Hepatic stellate cell (primary cell): ENCODE results near the gene SLC7A6.

Experiments used
- DNase-seq: peaks from one replicate; pipeline ENCODE4 v3.0.0; 2011; ENCODE audit warnings: low spot score

SLC7A6 gene

DNA sequence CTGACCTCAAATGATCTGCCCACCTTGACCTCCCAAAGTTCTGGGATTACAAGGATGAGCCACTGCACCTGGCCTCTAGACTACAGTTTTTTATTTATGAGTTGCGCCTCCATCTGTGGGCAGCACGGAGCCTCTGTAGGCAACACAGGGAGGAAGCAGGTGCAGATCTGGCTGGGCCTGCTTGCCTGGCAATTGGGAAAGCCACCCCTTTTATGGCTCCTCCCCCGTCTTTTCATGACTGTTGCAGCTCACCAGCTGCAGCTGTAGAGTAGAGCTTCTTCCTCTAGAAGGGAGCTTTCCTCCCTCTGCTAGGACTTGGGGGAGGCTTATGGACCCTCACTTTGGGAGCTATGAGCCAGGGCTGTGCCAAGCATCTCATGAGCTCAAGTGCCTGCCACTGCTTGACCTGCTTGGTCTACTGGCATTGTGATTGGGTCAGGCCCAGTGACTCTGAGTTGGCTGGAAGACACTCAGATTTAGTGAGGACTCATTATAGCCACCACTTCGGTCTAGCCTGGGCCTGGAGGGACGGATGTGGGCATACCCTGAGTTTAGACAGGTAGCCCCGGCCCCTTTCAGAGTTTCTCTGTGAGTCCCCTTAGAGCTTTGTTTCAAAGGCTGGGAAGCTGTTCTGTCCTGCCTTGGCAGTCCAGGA, 6.9 kb upstream of the SLC7A6 start:
- no peak for DNase-seq

GRCh38 chr16:68257906-68258800, 6.2 kb upstream of the SLC7A6 start:
- no peak for DNase-seq

DNA sequence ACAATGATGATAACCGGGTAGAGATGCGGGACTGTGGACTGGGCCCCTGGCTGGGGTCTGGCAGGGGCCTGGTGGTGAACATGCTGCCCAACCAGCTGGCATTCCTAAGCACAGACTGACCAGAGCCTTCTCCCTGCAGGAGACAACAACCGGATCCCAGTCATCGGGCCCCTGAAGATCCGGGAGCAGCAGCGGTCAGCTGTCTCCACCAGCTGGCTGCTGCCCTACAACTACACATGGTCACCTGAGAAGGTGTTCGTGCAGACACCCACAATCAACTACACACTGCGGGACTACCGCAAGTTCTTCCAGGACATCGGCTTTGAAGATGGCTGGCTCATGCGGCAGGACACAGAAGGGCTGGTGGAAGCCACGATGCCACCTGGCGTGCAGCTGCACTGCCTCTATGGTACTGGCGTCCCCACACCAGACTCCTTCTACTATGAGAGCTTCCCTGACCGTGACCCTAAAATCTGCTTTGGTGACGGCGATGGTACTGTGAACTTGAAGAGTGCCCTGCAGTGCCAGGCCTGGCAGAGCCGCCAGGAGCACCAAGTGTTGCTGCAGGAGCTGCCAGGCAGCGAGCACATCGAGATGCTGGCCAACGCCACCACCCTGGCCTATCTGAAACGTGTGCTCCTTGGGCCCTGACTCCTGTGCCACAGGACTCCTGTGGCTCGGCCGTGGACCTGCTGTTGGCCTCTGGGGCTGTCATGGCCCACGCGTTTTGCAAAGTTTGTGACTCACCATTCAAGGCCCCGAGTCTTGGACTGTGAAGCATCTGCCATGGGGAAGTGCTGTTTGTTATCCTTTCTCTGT, 5.1 kb upstream of the SLC7A6 start:
- DNase-seq, result no peak

DNA sequence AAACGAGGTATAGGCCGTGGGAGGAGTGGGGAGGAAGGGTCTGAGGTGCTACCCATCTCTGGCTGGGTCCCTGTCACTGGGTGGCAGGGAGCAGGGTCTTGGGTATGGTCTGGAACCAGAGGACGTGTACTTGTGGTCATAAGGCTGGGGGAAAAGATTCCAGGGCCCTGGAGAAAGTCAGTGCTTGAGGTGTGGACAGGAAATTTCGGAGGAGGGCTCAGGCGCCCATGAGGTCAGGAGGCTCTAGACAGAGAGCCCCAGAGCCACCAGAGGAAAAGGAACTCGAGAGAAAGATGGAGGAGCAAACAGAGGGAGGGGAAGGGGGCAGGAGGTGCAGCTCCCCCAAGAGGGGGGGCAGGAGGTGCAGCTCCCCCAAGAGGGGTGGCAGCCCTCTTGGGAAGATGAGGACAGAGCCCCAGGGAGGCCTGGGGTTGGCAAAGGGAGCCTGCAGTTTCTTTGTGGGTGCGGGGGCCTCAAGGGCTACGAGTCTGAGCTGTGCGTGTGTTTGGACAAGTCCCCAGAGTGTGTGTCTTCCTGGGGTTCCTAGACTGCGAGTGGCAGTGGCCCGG, 683 bp upstream of the SLC7A6 start:
- no peak for DNase-seq

DNA sequence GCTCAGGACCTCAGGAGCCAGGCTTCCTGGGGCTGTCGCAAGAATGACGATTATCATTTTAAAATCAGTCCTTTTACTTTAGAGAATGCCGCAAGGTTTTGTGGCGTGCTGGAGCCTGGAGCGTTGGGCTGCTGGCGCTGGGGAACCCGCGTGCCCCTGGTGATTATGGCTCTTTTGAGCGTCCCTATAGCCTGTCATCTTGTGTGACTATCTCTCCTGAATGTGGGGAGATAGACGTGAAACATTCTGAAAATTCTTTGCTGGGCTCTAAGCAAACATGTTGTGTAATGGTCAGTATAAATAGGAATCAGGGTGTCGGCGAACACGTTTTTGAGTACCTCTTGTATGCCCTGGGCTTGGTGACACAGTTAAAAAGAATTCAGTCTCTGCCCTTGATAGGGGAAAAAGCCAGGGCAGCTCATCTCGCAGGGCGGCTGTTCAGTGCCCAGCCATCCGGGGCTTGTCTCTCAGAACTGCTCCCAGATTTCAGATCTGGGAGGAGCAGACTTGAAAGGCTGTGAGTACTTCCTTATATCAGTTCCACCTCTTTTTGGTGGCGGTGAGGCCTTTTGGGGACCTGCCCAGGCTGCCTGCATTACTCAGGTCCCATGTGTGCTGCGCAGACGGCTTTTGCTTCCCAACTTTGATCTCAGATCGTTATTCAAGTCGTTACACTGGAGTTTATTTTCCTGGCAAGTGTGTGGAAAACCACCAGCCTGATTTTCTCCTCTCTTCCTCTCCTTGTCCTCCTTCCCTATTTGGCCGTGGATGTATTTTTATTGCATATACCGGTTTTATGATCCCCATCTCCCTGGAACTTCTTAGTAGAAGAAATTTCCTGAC, 973 bp downstream of the SLC7A6 start:
- DNase-seq, result peak; percentile 84

DNA sequence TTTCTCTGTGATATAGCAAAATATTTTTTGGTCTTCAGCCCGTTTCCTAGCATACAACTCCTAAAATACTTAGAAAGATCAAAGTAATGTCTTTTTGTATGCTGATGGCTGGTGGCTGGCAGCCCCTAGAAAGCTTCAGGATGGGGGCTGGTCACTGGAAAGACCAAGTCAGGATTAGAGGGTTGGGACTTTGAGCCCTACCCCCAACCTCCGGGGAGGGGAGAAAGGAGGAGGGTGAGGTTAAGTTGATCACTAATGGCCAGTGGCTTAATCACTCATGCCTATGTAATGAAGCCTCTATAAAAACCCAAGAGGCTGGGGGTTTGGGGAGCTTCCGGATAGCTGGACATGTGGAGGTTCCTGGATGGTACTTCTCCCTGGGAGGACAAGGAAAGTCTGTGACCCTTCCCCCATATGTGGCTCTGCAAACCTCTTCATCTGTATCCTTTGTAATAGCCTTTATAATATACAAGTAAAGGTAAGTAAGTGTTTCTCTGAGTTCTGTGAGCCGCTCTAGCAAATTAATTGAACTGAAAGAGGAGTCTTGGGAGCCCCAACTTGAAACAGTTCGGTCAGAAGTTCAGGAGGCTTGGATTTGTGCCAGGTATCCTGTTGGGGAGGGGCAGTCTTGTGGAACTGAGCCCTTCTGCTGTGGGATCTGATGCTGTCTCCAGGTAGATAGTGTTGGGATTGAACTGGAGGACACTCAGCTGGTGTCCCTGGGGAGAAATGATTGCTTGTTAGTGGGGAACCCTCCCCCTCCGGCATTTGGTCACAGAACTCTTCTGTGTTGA, 3.5 kb downstream of the SLC7A6 start:
- no peak for DNase-seq

GRCh38 chr16:68269793-68270192, 5.5 kb downstream of the SLC7A6 start:
- no peak for DNase-seq

- no peak for DNase-seq
These were observed 6.0 kb downstream of the SLC7A6 start for GRCh38 chr16:68270353-68270752.

DNA sequence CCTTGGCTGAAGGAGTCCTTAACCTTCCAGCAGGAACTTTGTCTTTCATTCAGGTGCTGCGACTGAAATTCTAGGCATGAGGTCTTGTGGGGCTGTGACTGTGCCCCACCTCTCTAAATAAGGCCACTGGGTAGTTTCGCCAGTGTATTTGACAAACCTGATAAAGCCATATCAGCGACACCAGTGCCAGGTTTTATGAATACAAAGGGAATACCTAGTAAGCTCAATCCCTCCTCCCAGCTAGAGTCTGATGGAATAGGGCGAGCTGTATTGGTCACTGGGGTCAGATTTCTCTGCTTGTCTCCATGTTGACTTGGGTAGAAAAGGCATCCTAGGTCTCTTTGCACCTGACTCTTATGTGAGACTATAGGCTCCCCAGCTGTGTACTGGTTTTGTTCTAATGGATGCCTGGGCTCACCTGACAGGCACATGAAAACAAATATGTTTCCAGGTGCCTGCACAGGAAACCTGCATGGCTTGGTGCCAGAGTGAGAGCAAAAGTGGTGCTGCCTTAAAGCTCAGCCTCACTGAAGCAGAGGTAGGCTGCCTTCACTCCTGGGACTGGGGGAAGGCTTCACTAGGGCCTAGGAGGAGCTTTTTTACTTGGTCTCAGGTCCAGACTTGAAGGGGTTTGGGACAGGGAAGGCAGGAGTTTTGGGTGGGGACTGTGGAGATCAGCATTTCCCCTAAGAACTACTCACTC, 8.3 kb downstream of the SLC7A6 start:
- DNase-seq, result no peak

DNA sequence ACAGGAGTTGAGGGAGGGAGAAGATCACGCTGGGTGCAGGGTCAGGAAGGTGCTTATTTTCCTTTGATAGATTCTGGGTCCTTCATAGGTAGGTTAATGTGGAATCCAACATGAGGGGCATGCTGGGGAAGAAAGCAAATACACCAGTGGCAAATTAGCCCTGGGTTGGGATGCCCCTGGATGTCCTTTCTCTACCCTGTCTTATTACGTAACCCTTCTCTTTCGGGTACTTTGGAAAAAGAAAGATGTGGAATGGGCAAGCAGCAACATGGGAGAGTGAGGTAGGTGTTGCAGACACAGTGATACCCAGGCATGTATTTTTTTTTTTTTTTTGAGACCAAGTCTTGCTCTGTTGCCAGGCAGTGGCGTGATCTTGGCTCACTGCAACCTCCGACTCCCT, 9.1 kb downstream of the SLC7A6 start:
- DNase-seq, result no peak

GRCh38 chr16:68273896-68274295, 9.6 kb downstream of the SLC7A6 start:
- DNase-seq, result no peak

GRCh38 chr16:68274441-68274840, 10.1 kb downstream of the SLC7A6 start:
- DNase-seq, result no peak

DNA sequence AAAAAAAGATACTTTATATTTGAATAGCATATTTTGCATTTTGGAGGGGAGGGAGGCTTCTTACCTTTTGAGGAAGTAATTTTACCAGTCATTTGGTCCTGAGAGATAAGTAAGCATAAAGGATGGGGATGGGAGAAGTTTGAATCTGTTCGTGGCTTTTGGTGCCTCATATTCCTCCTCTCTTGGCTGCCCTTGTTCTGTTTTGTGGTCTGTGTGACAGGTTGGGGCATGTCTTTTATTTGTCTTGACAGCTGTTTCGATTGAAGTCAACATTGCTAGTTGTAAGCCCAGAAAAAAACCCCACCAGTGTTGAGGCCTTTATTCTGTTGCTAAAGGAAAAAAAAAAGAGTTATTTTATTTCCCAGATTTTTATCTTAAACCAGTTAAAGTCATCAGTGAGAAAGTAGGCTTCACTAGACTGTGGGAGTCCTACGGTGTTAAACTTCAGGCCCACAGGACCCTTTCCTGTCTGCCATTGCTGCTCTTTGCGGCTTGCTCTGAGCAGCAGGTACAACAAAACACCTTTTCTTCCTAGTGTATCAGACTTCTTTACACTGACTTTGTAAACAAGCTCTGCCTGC, 11.4 kb downstream of the SLC7A6 start:
- no peak for DNase-seq

- no peak for DNase-seq
These were observed 11.9 kb downstream of the SLC7A6 start for GRCh38 chr16:68276223-68276622.

- DNase-seq, result no peak
These were observed 15.6 kb downstream of the SLC7A6 start for GRCh38 chr16:68279726-68280558.

GRCh38 chr16:68281368-68282063, 17.2 kb downstream of the SLC7A6 start:
- no peak for DNase-seq

DNA sequence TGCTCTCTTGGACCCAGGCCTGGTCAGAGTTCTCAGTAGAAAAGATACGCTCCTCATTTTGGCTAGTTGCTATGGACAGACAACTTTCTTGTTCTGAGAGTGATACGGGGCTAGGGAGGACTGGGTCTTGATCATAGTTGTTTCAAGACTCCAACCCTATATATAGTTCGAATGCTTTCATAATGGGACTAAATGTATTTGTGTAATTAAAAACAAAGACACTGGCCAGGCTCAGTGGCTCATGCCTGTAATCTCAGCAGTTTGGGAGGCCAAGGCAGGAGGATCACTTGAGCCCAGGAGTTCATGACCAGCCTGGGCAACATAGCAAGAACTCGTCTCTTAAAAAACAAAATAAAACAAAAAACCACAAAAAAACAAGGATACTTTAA, 17.7 kb downstream of the SLC7A6 start:
- DNase-seq, result no peak

DNA sequence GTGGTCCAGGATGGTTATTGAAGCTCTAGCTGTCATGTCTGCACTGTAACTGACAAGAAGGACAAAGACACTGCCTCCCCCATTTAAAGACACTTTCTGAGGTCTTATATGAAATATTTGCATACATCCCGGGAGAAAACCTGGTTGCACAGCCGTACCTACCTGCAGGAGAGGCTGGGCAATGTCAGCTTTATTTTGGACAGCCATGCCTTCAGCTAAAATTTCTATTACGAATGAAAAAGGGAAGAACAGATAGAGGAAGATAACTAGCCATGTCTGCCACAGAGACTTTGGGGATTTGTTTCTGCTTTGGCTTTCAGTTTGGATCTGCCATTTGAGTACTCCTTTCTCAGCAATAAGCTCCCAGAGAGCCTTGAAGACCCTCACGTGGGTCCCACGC, 19.0 kb downstream of the SLC7A6 start:
- no peak for DNase-seq
